PC-3 (cell line): ENCODE measurements around the gene PALD1. TPM values are rescaled to one million over a fixed set of nuclear protein-coding genes. Genes with fewer than 3 reads are reported as not detected.

Source experiments
- ATAC-seq: fragments of 200-7000 bp; cut with Tn5 transposase; 2 replicates; pipeline ENCODE4 v1.9.1; 2020; ENCODE audit warnings: mild to moderate bottlenecking, moderate library complexity
- BruUV-seq: library from RNA; stranded (reverse); fragments of 400-500 nt; replicated peaks from 2 replicates; lab custom pipeline; 2021; lab: Mats Ljungman, UMichigan
- CTCF ChIA-PET: fragments of 300-600 bp; sonication (Branson Sonifier 250); formaldehyde crosslinking; loops from one replicate; lab custom pipeline; 2022; ENCODE audit warnings: antibody characterized with exemption; lab: Charles Lee
- POLR2A ChIA-PET: fragments of 300-600 bp; sonication (Branson Sonifier 250); formaldehyde crosslinking; loops from one replicate; lab custom pipeline; 2022; ENCODE audit warnings: antibody characterized with exemption; ENCODE audit not compliant: unreplicated experiment; lab: Charles Lee
- DNase-seq: peaks from one replicate; pipeline ENCODE4 v3.0.0-alpha.2; 2015
- H2AFZ ChIP-seq: fragments of 300-600 bp; sonication (generic); 2 replicates; pipeline ENCODE4 v1.6.0; 2016; ENCODE audit warnings: antibody characterized with exemption, low read length
- H3F3A ChIP-seq: fragments of 300-600 bp; sonication (generic); one replicate; pipeline ENCODE4 v1.6.0; 2017; ENCODE audit warnings: antibody characterized with exemption, low read length, control low read depth, mild to moderate bottlenecking; ENCODE audit not compliant: unreplicated experiment
- H3K27ac ChIP-seq: fragments of 300-600 bp; sonication (generic); 2 replicates; pipeline ENCODE4 v1.5.1; 2016; ENCODE audit warnings: mild to moderate bottlenecking, low read length
- H3K27me3 ChIP-seq: fragments of 300-600 bp; sonication (generic); 2 replicates; pipeline ENCODE4 v1.6.1; 2016; ENCODE audit warnings: low read length, mixed read lengths
- H3K36me3 ChIP-seq: fragments of 300-600 bp; sonication (generic); 2 replicates; pipeline ENCODE4 v1.6.1; 2016; ENCODE audit warnings: low read depth, mixed run types, low read length, mixed read lengths
- H3K4me1 ChIP-seq: fragments of 300-600 bp; sonication (generic); 2 replicates; pipeline ENCODE4 v1.5.1; 2016; ENCODE audit warnings: low read length; ENCODE audit not compliant: insufficient read depth
- H3K4me2 ChIP-seq: fragments of 300-600 bp; sonication (generic); 2 replicates; pipeline ENCODE4 v1.6.0; 2016; ENCODE audit warnings: low read length
- H3K4me3 ChIP-seq: fragments of 300-600 bp; sonication (generic); 2 replicates; pipeline ENCODE4 v1.5.1; 2016; ENCODE audit warnings: mild to moderate bottlenecking, low read length, mixed read lengths
- H3K79me2 ChIP-seq: fragments of 300-600 bp; sonication (generic); 2 replicates; pipeline ENCODE4 v1.6.1; 2017; ENCODE audit warnings: low read length, mixed read lengths
- H3K9ac ChIP-seq: fragments of 300-600 bp; sonication (generic); 2 replicates; pipeline ENCODE4 v1.6.0; 2016; ENCODE audit warnings: mild to moderate bottlenecking, low read length
- H3K9me2 ChIP-seq: fragments of 300-600 bp; sonication (generic); replicated peaks from 2 replicates; pipeline ENCODE4 v1.6.1; 2016; ENCODE audit warnings: mixed run types, low read length, mixed read lengths
- H3K9me3 ChIP-seq: fragments of 300-600 bp; sonication (generic); 2 replicates; pipeline ENCODE4 v1.6.1; 2016; ENCODE audit warnings: low read length, mixed read lengths
- H4K20me1 ChIP-seq: fragments of 300-600 bp; sonication (generic); 2 replicates; pipeline ENCODE4 v1.6.1; 2016; ENCODE audit warnings: low read length, mixed read lengths
- EZH2 ChIP-seq: fragments of 300-600 bp; sonication (generic); IDR thresholded peaks from one replicate; pipeline ENCODE4 v1.6.1; 2017; ENCODE audit warnings: antibody characterized with exemption, mild to moderate bottlenecking, low read length; ENCODE audit not compliant: unreplicated experiment
- EZH2phosphoT487 ChIP-seq: fragments of 300-600 bp; sonication (generic); IDR thresholded peaks from 2 replicates; pipeline ENCODE4 v1.6.1; 2018; ENCODE audit warnings: mild to moderate bottlenecking, antibody characterized with exemption, low read length, borderline replicate concordance
- intact Hi-C: fragments of 100-400 bp; cut with micrococcal nuclease; formaldehyde crosslinking; loops from 2 replicates; pipeline ENCODE4 v1.9.0; 2023
- total RNA-seq: library from RNA; depleted of rRNA; stranded (reverse); fragments of >200 nt; gene quantifications from 2 replicates; pipeline ENCODE4 v1.2.3, GENCODE V29; 2014
- TF ChIP-seq, protein P1 (sequence below): fragments of 300-600 bp; sonication (generic); conservative IDR thresholded peaks from 2 replicates; pipeline ENCODE4 v1.5.1; 2017; ENCODE audit warnings: antibody characterized with exemption, low read depth, mild to moderate bottlenecking, low read length

PALD1 gene
- total RNA-seq, 1 experiment from 2014 or later, result 0.80 TPM

DNA sequence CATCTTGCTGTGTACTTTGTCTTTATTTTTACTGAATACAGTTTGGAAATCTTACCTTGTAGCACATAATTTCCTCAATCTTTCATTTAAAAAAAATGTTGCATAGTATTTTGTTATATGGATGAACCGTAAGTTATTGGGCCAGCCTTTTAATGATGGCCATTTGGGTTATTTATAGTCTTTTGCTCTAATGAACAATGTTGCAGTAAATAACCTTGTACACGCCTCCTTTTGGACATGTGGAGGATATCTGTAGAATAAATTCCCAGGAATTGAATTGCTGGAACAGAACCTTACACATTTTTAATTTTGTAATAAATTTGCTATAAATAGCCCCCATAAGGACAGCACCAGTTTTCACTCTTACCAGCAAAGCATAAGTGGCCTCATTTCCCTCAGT, 136.6 kb downstream of the PALD1 start:
- CTCF ChIA-PET, result interaction anchor here (0.9 kb wide), 1 partner anchor 56 kb away, joined by 5 read pairs; no protein-coding TSS in a partner anchor
- BruUV-seq, result no TSS peak
- peak overlapping the region; percentile 13 for H3K9ac ChIP-seq

DNA sequence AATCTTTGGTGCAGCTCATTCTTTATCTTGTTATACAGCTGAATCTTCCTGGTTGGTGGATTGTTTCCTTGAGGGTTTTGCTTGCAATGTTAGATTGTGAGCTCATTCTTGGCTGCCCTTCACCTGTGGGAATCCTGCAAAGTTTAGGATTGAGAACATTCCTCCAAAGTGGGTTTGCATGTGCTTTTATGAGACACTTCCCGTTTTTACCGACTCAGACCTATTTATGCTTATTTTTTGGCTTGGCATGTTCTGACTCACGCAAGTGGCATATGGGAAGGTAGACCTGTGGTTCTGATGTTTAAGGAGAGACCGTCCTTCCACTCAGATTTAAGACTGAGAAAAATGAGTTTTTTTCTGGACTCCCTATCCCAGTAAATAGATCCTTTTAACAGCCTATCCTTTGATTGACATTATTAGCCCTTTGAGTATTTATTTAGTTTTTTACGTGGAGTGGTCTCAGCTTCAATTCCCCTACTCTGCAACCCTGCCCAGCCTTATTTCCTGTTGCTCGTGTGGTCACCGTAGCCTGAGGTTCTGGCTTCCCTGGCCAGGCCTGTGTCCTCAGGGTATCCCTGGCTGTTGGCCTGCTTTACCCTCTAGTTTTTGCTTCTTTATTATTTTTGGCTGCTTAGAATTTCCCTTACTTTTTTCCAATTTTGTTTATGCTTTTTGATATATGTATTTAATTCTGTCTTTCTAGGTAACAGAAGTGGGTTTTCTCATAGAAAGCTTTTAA, 137.4 kb downstream of the PALD1 start:
- peak; percentile 99 for DNase-seq
- TF ChIP-seq EZH2, result no peak
- TF ChIP-seq, protein P1, sequence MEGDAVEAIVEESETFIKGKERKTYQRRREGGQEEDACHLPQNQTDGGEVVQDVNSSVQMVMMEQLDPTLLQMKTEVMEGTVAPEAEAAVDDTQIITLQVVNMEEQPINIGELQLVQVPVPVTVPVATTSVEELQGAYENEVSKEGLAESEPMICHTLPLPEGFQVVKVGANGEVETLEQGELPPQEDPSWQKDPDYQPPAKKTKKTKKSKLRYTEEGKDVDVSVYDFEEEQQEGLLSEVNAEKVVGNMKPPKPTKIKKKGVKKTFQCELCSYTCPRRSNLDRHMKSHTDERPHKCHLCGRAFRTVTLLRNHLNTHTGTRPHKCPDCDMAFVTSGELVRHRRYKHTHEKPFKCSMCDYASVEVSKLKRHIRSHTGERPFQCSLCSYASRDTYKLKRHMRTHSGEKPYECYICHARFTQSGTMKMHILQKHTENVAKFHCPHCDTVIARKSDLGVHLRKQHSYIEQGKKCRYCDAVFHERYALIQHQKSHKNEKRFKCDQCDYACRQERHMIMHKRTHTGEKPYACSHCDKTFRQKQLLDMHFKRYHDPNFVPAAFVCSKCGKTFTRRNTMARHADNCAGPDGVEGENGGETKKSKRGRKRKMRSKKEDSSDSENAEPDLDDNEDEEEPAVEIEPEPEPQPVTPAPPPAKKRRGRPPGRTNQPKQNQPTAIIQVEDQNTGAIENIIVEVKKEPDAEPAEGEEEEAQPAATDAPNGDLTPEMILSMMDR, result no peak
- TF ChIP-seq EZH2phosphoT487, result no peak
- Histone ChIP-seq H3K4me2 (peak overlapping the region; percentile 69), H3K4me1 (peaks cover 36% of the 10 kb centered on the region), H3K9me2 (no peaks in the 10 kb centered on the region), H3K79me2 (no peaks in the 10 kb centered on the region), H3K9ac (peak overlapping the region; percentile 18), H3K27me3 (no peaks in the 10 kb centered on the region), H2AFZ (peak overlapping the region; percentile 40), H3F3A (no peaks in the 10 kb centered on the region), H3K4me3 (peak overlapping the region; percentile 27; the same call in 1 of the 2 replicates), H3K27ac (peak overlapping the region; percentile 82), H3K36me3 (no peaks in the 10 kb centered on the region), H4K20me1 (no peaks in the 10 kb centered on the region), H3K9me3 (peaks cover 14% of the 10 kb centered on the region)
- CTCF ChIA-PET, result interaction anchor here (0.9 to 1.0 kb wide), 2 partner anchors 41 to 57 kb away, joined by 3 to 5 read pairs; no protein-coding TSS in a partner anchor
- intact Hi-C loops, result loop anchor here (2.0 kb wide), 1 partner anchor 265 kb away; no protein-coding TSS in a partner anchor
- POLR2A ChIA-PET, result interaction anchor here (0.7 kb wide), 1 partner anchor 38 kb away, joined by 3 read pairs; no protein-coding TSS in a partner anchor
- no TSS peak for BruUV-seq
- ATAC-seq, result peak; percentile 97

More for the DNA sequence above, 136.6 kb downstream of the PALD1 start:
- DNase-seq (no peak), ATAC-seq (no peak; the same call in 1 of the 2 replicates)
- no peaks in the 10 kb centered on the region for H3F3A ChIP-seq
- peak overlapping the region; percentile 27; the same call in 1 of the 2 replicates for H3K4me3 ChIP-seq
- intact Hi-C loops, result no loop called here
- H3K4me2 ChIP-seq, result peak overlapping the region; percentile 69
- TF ChIP-seq, protein P1, result no peak; the same call in 1 of the 2 replicates
- TF ChIP-seq EZH2 (no peak), EZH2phosphoT487 (no peak)
- H3K27ac ChIP-seq, result peak overlapping the region; percentile 82
- peaks cover 36% of the 10 kb centered on the region for H3K4me1 ChIP-seq
- no peaks in the 10 kb centered on the region for H3K79me2 ChIP-seq
- H4K20me1 ChIP-seq, result no peaks in the 10 kb centered on the region
- no peaks in the 10 kb centered on the region for H3K9me2 ChIP-seq
- no peaks in the 10 kb centered on the region for H3K27me3 ChIP-seq
- H3K36me3 ChIP-seq, result no peaks in the 10 kb centered on the region
- H2AFZ ChIP-seq, result peak overlapping the region; percentile 40
- POLR2A ChIA-PET, result interaction anchor here (0.7 kb wide), 1 partner anchor 37 kb away, joined by 3 read pairs; no protein-coding TSS in a partner anchor
- H3K9me3 ChIP-seq, result peaks cover 7% of the 10 kb centered on the region
